SK-N-SH (cell line): Measurements from ENCODE around the gene RPRD2. TPM values are rescaled to one million over a fixed set of nuclear protein-coding genes. Genes with fewer than 3 reads are reported as not detected.
A peak's percentile ranks its signal among the peaks of the same experiment; 100 is the strongest.

Experiments
- CHD2 ChIP-seq: fragments of 150-350 bp; IDR thresholded peaks from 2 replicates; pipeline ENCODE4 v1.6.1; 2018; ENCODE audit warnings: low read length; ENCODE audit not compliant: partially characterized antibody
- CTCF ChIP-seq: fragments of 200-600 bp; sonication (generic); IDR thresholded peaks from 2 replicates; pipeline ENCODE4 v1.6.1; 2017; ENCODE audit warnings: antibody characterized with exemption, mild to moderate bottlenecking, moderate library complexity
- ELF1 ChIP-seq: IDR thresholded peaks from 2 replicates; pipeline ENCODE4 v1.4.0; 2012
- FOSL2 ChIP-seq: IDR thresholded peaks from 2 replicates; pipeline ENCODE4 v1.4.0; 2012; ENCODE audit warnings: low read depth, mild to moderate bottlenecking, moderate library complexity, borderline replicate concordance
- FOXJ3 ChIP-seq: sonication (generic); formaldehyde crosslinking; IDR thresholded peaks from 2 replicates; pipeline ENCODE4 v1.5.1; 2020; ENCODE audit warnings: mild to moderate bottlenecking, missing genetic modification reagents
- GATA2 ChIP-seq: sonication (generic); formaldehyde crosslinking; IDR thresholded peaks from 2 replicates; pipeline ENCODE4 v1.5.0; 2020; ENCODE audit warnings: mild to moderate bottlenecking, missing genetic modification reagents
- JUND ChIP-seq: IDR thresholded peaks from 2 replicates; pipeline ENCODE4 v1.4.0; 2012
- NFIC ChIP-seq: IDR thresholded peaks from 2 replicates; pipeline ENCODE4 v1.4.0; 2012; ENCODE audit warnings: borderline replicate concordance
- RXRA ChIP-seq: IDR thresholded peaks from 2 replicates; pipeline ENCODE4 v1.4.0; 2012; ENCODE audit warnings: low read depth, mild to moderate bottlenecking, borderline replicate concordance
- SIN3A ChIP-seq: IDR thresholded peaks from 2 replicates; pipeline ENCODE4 v1.6.1; 2012; ENCODE audit warnings: low read depth, mild to moderate bottlenecking, low read length, moderate library complexity, borderline replicate concordance
- TAF1 ChIP-seq: IDR thresholded peaks from 2 replicates; pipeline ENCODE4 v1.6.1; 2012; ENCODE audit warnings: low read depth, mild to moderate bottlenecking, low read length, moderate library complexity, borderline replicate concordance
- TEAD4 ChIP-seq: IDR thresholded peaks from 2 replicates; pipeline ENCODE4 v1.4.0; 2012; ENCODE audit warnings: mild to moderate bottlenecking, borderline replicate concordance; ENCODE audit not compliant: insufficient read depth
- USF1 ChIP-seq: IDR thresholded peaks from 2 replicates; pipeline ENCODE4 v1.4.0; 2012; ENCODE audit warnings: low read depth, borderline replicate concordance
- YY1 ChIP-seq: IDR thresholded peaks from 2 replicates; pipeline ENCODE4 v1.4.0; 2012; ENCODE audit warnings: low read depth, mild to moderate bottlenecking
- polyA plus RNA-seq, 3 experiments: library from polyadenylated mRNA; depleted of rRNA; stranded (reverse); fragments of >200 nt; gene quantifications; 2 replicates each; pipeline ENCODE4 v1.2.3, GENCODE V29; 2012
- TF ChIP-seq, protein P1 (sequence below): fragments of 150-350 bp; IDR thresholded peaks from 2 replicates; pipeline ENCODE4 v1.6.1; 2016; ENCODE audit warnings: mild to moderate bottlenecking, low read depth, low read length
- TF ChIP-seq, protein P2 (sequence below): IDR thresholded peaks from 2 replicates; pipeline ENCODE4; 2012

RPRD2 gene
- polyA plus RNA-seq, 1 of the 3 experiments (the other 2 are of a cell fraction) = 9.2 TPM

DNA sequence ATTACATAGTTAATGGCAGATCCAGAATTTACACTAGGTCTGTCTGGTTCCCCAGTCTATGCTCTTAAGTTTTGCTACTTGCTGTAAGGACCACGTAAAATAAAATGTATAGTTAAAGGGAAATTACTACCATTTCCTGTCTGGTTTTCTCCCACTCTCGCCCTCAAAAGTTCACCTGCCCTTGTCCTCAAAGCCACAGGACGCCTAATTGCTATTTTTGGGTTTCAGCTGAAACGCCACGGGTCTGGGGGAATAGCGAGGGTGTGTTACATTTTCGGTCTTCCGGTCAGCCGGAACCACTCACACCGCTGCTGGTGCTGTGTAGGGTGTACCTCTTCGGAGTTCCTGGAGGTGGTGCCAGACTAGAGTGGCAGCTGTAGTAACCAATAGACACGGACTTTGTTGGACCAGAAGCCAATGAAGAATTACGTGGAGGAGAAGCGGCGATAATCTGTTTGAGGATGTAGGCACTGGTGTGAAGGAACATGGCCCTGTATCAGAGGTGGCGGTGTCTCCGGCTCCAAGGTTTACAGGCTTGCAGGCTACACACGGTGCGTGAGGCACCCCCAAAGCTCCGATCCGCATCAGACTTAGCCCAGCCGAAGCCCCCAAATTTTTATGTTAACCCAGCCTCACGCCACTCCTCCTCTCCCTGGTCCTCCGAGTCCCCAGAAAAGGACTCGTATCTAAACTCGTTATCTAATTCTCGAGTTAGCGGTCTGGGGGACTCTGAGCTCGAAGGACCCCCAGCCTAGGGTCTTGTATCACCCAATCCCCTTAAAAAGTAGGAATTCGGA, 123.2 kb downstream of the RPRD2 start, which contains the start of gene TARS2 (continued):
- TF ChIP-seq NFIC = no peak
- peak; percentile 37 for TF ChIP-seq GATA2 (CRISPR knock-in tag)
- TF ChIP-seq FOXJ3 (CRISPR knock-in tag) = no peak
- TF ChIP-seq FOSL2 = no peak; the same call in 1 of the 2 replicates
- peak; percentile 40; the same call in 1 of the 2 replicates for TF ChIP-seq USF1
- TF ChIP-seq TEAD4 = no peak
- peak; percentile 88 for TF ChIP-seq ELF1
- no peak for TF ChIP-seq CTCF
- TF ChIP-seq CHD2 = peak; percentile 96
- peak; percentile 81 for TF ChIP-seq YY1
- TF ChIP-seq JUND = no peak
- TF ChIP-seq, protein P1, sequence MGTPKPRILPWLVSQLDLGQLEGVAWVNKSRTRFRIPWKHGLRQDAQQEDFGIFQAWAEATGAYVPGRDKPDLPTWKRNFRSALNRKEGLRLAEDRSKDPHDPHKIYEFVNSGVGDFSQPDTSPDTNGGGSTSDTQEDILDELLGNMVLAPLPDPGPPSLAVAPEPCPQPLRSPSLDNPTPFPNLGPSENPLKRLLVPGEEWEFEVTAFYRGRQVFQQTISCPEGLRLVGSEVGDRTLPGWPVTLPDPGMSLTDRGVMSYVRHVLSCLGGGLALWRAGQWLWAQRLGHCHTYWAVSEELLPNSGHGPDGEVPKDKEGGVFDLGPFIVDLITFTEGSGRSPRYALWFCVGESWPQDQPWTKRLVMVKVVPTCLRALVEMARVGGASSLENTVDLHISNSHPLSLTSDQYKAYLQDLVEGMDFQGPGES = peak; percentile 84
- no peak for TF ChIP-seq RXRA
- peak; percentile 92 for TF ChIP-seq TAF1
- TF ChIP-seq SIN3A = peak; percentile 89
- TF ChIP-seq, protein P2, sequence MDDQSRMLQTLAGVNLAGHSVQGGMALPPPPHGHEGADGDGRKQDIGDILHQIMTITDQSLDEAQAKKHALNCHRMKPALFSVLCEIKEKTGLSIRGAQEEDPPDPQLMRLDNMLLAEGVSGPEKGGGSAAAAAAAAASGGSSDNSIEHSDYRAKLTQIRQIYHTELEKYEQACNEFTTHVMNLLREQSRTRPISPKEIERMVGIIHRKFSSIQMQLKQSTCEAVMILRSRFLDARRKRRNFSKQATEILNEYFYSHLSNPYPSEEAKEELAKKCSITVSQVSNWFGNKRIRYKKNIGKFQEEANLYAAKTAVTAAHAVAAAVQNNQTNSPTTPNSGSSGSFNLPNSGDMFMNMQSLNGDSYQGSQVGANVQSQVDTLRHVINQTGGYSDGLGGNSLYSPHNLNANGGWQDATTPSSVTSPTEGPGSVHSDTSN = peak; percentile 100
